GM23248 (cell line): ENCODE data around the gene PPDPF. TPM values are rescaled to one million over a fixed set of nuclear protein-coding genes. Genes with fewer than 3 reads are reported as not detected.

Source experiments
- DNase-seq: peaks from one replicate; pipeline ENCODE4 v3.0.0-alpha.2; 2015
- H2AFZ ChIP-seq: fragments of 200-600 bp; sonication (generic); 2 replicates; pipeline ENCODE4 v1.6.1; 2016; ENCODE audit warnings: antibody characterized with exemption
- H3F3A ChIP-seq: fragments of 200-600 bp; sonication (generic); 2 replicates; pipeline ENCODE4 v1.6.1; 2016; ENCODE audit warnings: mild to moderate bottlenecking, antibody characterized with exemption, mixed run types; ENCODE audit not compliant: insufficient read depth
- H3K27ac ChIP-seq: fragments of 200-600 bp; sonication (generic); 2 replicates; pipeline ENCODE4 v1.5.1; 2016; ENCODE audit warnings: mild to moderate bottlenecking
- H3K27me3 ChIP-seq: fragments of 200-600 bp; sonication (generic); replicated peaks from 2 replicates; pipeline ENCODE4 v1.6.1; 2016; ENCODE audit warnings: mild to moderate bottlenecking; ENCODE audit not compliant: insufficient read depth
- H3K36me3 ChIP-seq: fragments of 200-600 bp; sonication (generic); 2 replicates; pipeline ENCODE4 v1.6.1; 2016; ENCODE audit warnings: low read depth, mild to moderate bottlenecking
- H3K4me1 ChIP-seq: fragments of 200-600 bp; sonication (generic); 2 replicates; pipeline ENCODE4 v1.6.1; 2016; ENCODE audit warnings: mild to moderate bottlenecking; ENCODE audit not compliant: insufficient read depth
- H3K4me2 ChIP-seq: fragments of 200-600 bp; sonication (generic); one replicate; pipeline ENCODE4 v1.6.1; 2016; ENCODE audit warnings: mild to moderate bottlenecking; ENCODE audit not compliant: unreplicated experiment
- H3K4me3 ChIP-seq: fragments of 200-600 bp; sonication (generic); 2 replicates; pipeline ENCODE4 v1.5.1; 2016; ENCODE audit warnings: mild to moderate bottlenecking
- H3K79me2 ChIP-seq: fragments of 200-600 bp; sonication (generic); 2 replicates; pipeline ENCODE4 v1.6.1; 2016; ENCODE audit warnings: mild to moderate bottlenecking; ENCODE audit not compliant: insufficient read depth
- H3K9ac ChIP-seq: fragments of 200-600 bp; sonication (generic); 2 replicates; pipeline ENCODE4 v1.6.1; 2016; ENCODE audit warnings: mild to moderate bottlenecking
- H3K9me2 ChIP-seq: fragments of 200-600 bp; sonication (generic); 2 replicates; pipeline ENCODE4 v1.6.1; 2016; ENCODE audit warnings: mixed run types, mild to moderate bottlenecking, moderate library complexity; ENCODE audit not compliant: insufficient read depth
- H3K9me3 ChIP-seq: fragments of 200-600 bp; sonication (generic); one replicate; pipeline ENCODE4 v1.6.1; 2017; ENCODE audit warnings: low read depth
- H4K20me1 ChIP-seq: fragments of 200-600 bp; sonication (generic); 2 replicates; pipeline ENCODE4 v1.6.0; 2016; ENCODE audit not compliant: insufficient read depth
- EZH2 ChIP-seq: fragments of 200-600 bp; sonication (generic); IDR thresholded peaks from 2 replicates; pipeline ENCODE4 v1.6.1; 2018; ENCODE audit warnings: antibody characterized with exemption, mild to moderate bottlenecking; ENCODE audit not compliant: insufficient read depth, poor library complexity, severe bottlenecking
- EZH2phosphoT487 ChIP-seq: fragments of 200-600 bp; sonication (generic); IDR thresholded peaks from 2 replicates; pipeline ENCODE4 v1.6.1; 2018; ENCODE audit warnings: antibody characterized with exemption, moderate library complexity, mild to moderate bottlenecking, low read depth; ENCODE audit not compliant: insufficient read depth
- WGBS, 2 experiments: methylation state at CpG; one replicate each; pipeline ENCODE4 v1.1.6; 2015 to 2017; ENCODE audit warnings: low lambda C conversion rate in 2 of 2, low coverage in 1 of 2; ENCODE audit errors: missing lambda C conversion rate in 2 of 2; 5-methylcytosine and 5-hydroxymethylcytosine counted together
- in situ Hi-C: fragments of 300-500 bp; cut with MboI; formaldehyde crosslinking; loops from 2 replicates; pipeline ENCODE4 v1.15.0; 2020
- polyA plus RNA-seq: library from polyadenylated mRNA; unstranded; fragments of >200 nt; fragmentation: Nextera tagmentation; extraction: Ambion mirVana; gene quantifications from 2 replicates; pipeline ENCODE4 v1.2.1, GENCODE V29; 2016
- total RNA-seq: library from RNA; depleted of rRNA; stranded (reverse); fragments of >200 nt; shearing (Covaris generic); gene quantifications from 2 replicates; pipeline ENCODE4 v1.2.3, GENCODE V29; 2014

Gene PPDPF
- total and polyA plus RNA-seq, 2 experiments from 2014 or later = 170 to 236 TPM

DNA sequence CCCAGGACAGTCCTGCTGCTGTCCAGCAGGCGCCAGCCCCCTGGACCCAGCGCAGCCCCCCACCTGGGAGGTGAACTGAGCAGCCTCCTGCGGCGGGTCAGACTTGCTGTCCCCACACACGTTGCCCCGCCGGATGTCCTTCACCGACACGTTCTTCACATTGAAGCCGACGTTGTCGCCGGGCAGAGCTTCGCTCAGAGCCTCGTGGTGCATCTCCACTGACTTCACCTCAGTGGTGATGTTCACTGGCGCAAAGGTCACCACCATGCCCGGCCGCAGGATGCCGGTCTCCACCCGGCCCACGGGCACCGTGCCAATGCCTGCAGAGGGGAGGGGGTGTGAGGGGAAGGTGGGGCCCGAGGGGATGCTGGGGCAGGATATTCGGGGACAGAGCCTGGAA lies 30.1 kb upstream of the PPDPF start:
- Histone ChIP-seq H3K9me2 (no peaks in the 10 kb centered on the region), H3K27me3 (peaks cover 18% of the 10 kb centered on the region), H2AFZ (no peak overlapping the region), H3K36me3 (no peaks in the 10 kb centered on the region), H3K4me1 (no peaks in the 10 kb centered on the region), H3K79me2 (no peaks in the 10 kb centered on the region), H3F3A (no peaks in the 10 kb centered on the region), H4K20me1 (no peaks in the 10 kb centered on the region), H3K27ac (no peak overlapping the region), H3K4me3 (no peak overlapping the region), H3K4me2 (no peak overlapping the region), H3K9ac (no peak overlapping the region), H3K9me3 (no peaks in the 10 kb centered on the region)
- in situ Hi-C loops = no loop called here
- no peak for DNase-seq
- TF ChIP-seq EZH2 = no peak
- no peak for TF ChIP-seq EZH2phosphoT487
- 53 to 56% methylated on average over 18 to 24 of the region's 24 CpGs for WGBS, 2 experiments

DNA sequence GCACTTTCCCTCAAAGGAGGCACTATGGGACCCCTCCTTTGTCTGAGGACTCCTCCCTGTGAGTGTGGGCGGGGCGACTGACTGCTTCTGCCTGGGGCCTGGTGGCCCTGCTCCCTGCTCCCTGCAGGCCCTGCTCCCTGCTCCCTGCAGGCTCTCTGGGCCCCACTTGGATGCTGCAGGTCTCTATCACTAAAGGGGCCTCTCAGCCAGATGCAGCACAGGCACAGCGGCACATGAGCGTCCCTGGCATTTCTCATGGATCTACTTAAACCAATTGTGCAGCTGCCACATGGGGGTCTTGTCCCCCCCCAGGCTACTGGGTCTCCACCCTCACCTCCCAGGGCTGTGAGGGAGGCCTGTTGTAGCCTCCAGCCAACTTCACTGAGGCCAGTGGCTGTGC lies 29.5 kb upstream of the PPDPF start:
- H3K27ac ChIP-seq = no peak overlapping the region
- 28 to 39% methylated on average over 4 of the region's 4 CpGs for WGBS, 2 experiments
- peaks cover 11% of the 10 kb centered on the region for H3K27me3 ChIP-seq
- TF ChIP-seq EZH2 = no peak
- TF ChIP-seq EZH2phosphoT487 = no peak
- H3K36me3 ChIP-seq = no peaks in the 10 kb centered on the region
- DNase-seq = no peak
- H4K20me1 ChIP-seq = no peaks in the 10 kb centered on the region
- in situ Hi-C loops = no loop called here
- no peaks in the 10 kb centered on the region for H3F3A ChIP-seq
- no peaks in the 10 kb centered on the region for H3K79me2 ChIP-seq
- no peak overlapping the region for H3K4me2 ChIP-seq
- H3K9me3 ChIP-seq = no peaks in the 10 kb centered on the region
- H3K4me3 ChIP-seq = no peak overlapping the region
- no peaks in the 10 kb centered on the region for H3K4me1 ChIP-seq
- H3K9me2 ChIP-seq = no peaks in the 10 kb centered on the region
- H2AFZ ChIP-seq = no peak overlapping the region
- no peak overlapping the region for H3K9ac ChIP-seq

DNA sequence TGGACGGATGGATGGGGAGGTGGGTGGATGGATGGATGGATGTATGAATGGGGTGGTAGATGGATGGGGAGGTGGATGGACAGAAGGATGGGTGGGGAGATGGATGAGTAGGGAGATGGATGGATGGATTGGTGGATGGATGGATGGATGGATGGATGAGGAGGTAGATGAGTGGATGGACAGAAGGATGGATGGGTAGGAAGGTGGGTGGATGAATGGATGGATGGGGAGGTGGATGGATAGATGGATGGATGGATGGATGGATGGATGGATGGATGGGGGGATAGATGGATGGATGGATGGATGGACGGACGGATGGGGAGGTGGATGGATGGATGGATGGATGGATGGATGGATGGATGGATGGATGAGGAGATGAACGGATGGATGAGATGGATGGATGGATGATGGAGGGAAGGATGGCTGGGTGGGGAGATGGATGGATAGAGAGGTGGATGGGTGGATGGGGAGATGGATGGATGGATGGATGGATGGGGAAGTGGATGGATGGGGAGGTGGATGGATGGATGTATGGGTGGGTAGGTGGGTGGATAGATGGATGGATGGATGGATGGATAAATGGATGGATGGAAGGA lies 28.8 kb upstream of the PPDPF start:
- no peaks in the 10 kb centered on the region for H4K20me1 ChIP-seq
- H2AFZ ChIP-seq = no peak overlapping the region
- no peaks in the 10 kb centered on the region for H3K9me3 ChIP-seq
- H3K4me3 ChIP-seq = no peak overlapping the region
- no peak overlapping the region for H3K27ac ChIP-seq
- H3K4me1 ChIP-seq = no peaks in the 10 kb centered on the region
- no peaks in the 10 kb centered on the region for H3K36me3 ChIP-seq
- no peak for DNase-seq
- H3K9ac ChIP-seq = no peak overlapping the region
- 45 to 56% methylated on average over 4 of the region's 4 CpGs for WGBS, 2 experiments
- no peak overlapping the region for H3K4me2 ChIP-seq
- peaks cover 11% of the 10 kb centered on the region for H3K27me3 ChIP-seq
- no peaks in the 10 kb centered on the region for H3F3A ChIP-seq
- TF ChIP-seq EZH2phosphoT487 (no peak), EZH2 (no peak)
- in situ Hi-C loops = no loop called here
- H3K79me2 ChIP-seq = no peaks in the 10 kb centered on the region
- H3K9me2 ChIP-seq = no peaks in the 10 kb centered on the region

DNA sequence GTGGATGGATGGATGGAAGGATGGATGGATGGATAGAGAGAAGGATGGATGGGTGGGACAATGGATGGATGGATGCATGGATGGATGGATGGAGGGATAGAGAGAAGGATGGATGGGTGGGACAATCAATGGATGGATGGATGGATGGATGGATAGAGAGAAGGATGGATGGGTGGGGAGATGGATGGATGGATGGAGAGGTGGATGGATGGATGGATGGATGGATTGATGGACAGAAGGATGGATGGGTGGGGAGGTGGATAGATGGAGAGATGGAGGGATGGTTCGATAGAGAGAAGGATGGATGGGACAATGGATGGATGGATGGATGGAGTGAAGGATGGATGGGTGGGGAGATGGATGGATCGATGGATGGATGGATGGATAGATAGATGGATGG lies 28.0 kb upstream of the PPDPF start:
- Histone ChIP-seq H3K9me2 (no peaks in the 10 kb centered on the region), H4K20me1 (no peaks in the 10 kb centered on the region), H3K27ac (no peak overlapping the region), H3K9me3 (no peaks in the 10 kb centered on the region), H3K27me3 (peaks cover 12% of the 10 kb centered on the region), H2AFZ (no peak overlapping the region), H3K4me1 (no peaks in the 10 kb centered on the region), H3K4me3 (no peak overlapping the region), H3K79me2 (no peaks in the 10 kb centered on the region), H3K9ac (no peak overlapping the region), H3F3A (no peaks in the 10 kb centered on the region), H3K4me2 (no peak overlapping the region), H3K36me3 (no peaks in the 10 kb centered on the region)
- TF ChIP-seq EZH2phosphoT487 = no peak
- no peak for TF ChIP-seq EZH2
- WGBS, 2 experiments = 62 to 64% methylated on average over 2 of the region's 2 CpGs
- in situ Hi-C loops = no loop called here
- no peak for DNase-seq

DNA sequence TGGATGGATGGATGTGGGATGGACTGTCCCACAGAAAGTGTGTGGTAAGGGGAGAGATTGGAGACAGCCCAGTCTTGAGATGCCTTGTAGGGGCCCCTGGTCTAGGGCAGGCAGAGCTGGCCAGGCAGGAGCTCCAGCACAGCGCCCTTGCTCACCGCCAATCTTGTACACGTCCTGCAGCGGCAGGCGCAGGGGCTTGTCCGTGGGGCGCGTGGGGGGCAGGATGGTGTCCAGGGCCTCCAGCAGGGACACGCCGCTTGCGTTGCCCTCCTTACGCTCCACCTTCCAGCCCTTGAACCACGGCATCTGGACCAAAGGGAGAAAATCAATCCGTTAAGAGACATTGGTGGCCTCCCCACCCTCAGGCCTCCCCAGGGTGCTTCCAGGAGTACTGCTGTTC lies 27.6 kb upstream of the PPDPF start:
- in situ Hi-C loops = no loop called here
- Histone ChIP-seq H3F3A (no peaks in the 10 kb centered on the region), H3K4me2 (no peak overlapping the region), H3K9me3 (no peaks in the 10 kb centered on the region), H3K27me3 (peaks cover 17% of the 10 kb centered on the region), H3K4me3 (no peak overlapping the region), H3K79me2 (no peaks in the 10 kb centered on the region), H3K9ac (no peak overlapping the region), H3K4me1 (no peaks in the 10 kb centered on the region), H2AFZ (no peak overlapping the region), H3K9me2 (no peaks in the 10 kb centered on the region), H4K20me1 (no peaks in the 10 kb centered on the region), H3K36me3 (no peaks in the 10 kb centered on the region), H3K27ac (no peak overlapping the region)
- 76 to 77% methylated on average over 14 of the region's 14 CpGs for WGBS, 2 experiments
- DNase-seq = no peak
- TF ChIP-seq EZH2phosphoT487 = no peak
- no peak for TF ChIP-seq EZH2
